ENCODE results near the gene ZNF91. TPM values are rescaled to one million over a fixed set of nuclear protein-coding genes. Genes with fewer than 3 reads are reported as not detected.
"Not testable (repeated sequence)": the region's sequence is repeated elsewhere in the genome, so short reads cannot be mapped to it uniquely, and the experiment has no call there.

ZNF91 gene
- total and polyA plus RNA-seq, 10 of the 15 experiments (the other 5 are each of a cell fraction or from before 2014, with no cell fraction given) = 4.6 to 31.1 (median 11.3) TPM

- Histone ChIP-seq H3K9ac (ENCODE audit: control insufficient read depth, insufficient read depth, low read length) (no peak overlapping the region), H3K9me3 (replicated peaks; ENCODE audit: control insufficient read depth, insufficient read depth, low read length) (no peaks in the 10 kb centered on the region; the same call in 2 of the 3 replicates), H3K79me2 (ENCODE audit: control insufficient read depth, insufficient read depth, low read length) (peaks cover 8% of the 10 kb centered on the region), H3K4me1 (ENCODE audit: control insufficient read depth, insufficient read depth, low read length) (no peaks in the 10 kb centered on the region), H3K4me2 (ENCODE audit: control insufficient read depth, insufficient read depth) (no peak overlapping the region), H2AFZ (ENCODE audit: control insufficient read depth, low read depth, low read length) (no peak overlapping the region), H4K20me1 (ENCODE audit: control insufficient read depth, insufficient read depth) (no peaks in the 10 kb centered on the region), H3K27me3 (replicated peaks in 1 of 2; ENCODE audit: control insufficient read depth in 2 of 2, insufficient read depth in 2 of 2, low read length in 1 of 2) (no peaks in the 10 kb centered on the region), H3K27ac (ENCODE audit: control insufficient read depth, insufficient read depth) (no peak overlapping the region), H3K36me3 (ENCODE audit: control insufficient read depth in 2 of 2, insufficient read depth in 2 of 2, low read length in 1 of 2) (no peaks in the 10 kb centered on the region), H3K4me3 (no peak overlapping the region)
- 33% methylated on average over 3 of the region's 3 CpGs for WGBS (ENCODE audit: insufficient coverage, insufficient replicate concordance, low lambda C conversion rate, missing lambda C conversion rate)
- CTCF ChIA-PET = no interaction called here
- BruUV-seq (replicated peaks) = no TSS peak
- POLR2A ChIA-PET = no interaction called here
- intact Hi-C loops (cut with micrococcal nuclease; ENCODE audit: unreplicated experiment) (no loop called here), in situ Hi-C loops (cut with MboI) (loop anchor here (10.0 kb wide), 1 partner anchor 285 kb away; the partner anchor contains the start of gene ZNF675)
- RAD21 ChIA-PET (ENCODE audit: unreplicated experiment) = no interaction called here
- SMC1A ChIA-PET (ENCODE audit: uncharacterized antibody, unreplicated experiment) = no interaction called here
- ATAC-seq (no peak), DNase-seq (ENCODE audit: low read depth, low spot score) (no peak), FAIRE-seq (no peak)
- no peak for TF ChIP-seq CHD2 (IDR thresholded peaks at IDR 0.05; ENCODE audit: borderline replicate concordance, low read depth, low read length)
- no peak for TF ChIP-seq SUZ12 (IDR thresholded peaks at IDR 0.05; ENCODE audit: unreplicated experiment)
- no peak for TF ChIP-seq NR2C2 (IDR thresholded peaks at IDR 0.05; ENCODE audit: borderline replicate concordance, control insufficient read depth, insufficient read length, low read depth)
- TF ChIP-seq EGR1 (IDR thresholded peaks at IDR 0.05; ENCODE audit: borderline replicate concordance in 1 of 2, low read depth in 2 of 2, low read length in 2 of 2) = no peak
These were observed 4.2 kb upstream of the ZNF91 start for GRCh38 chr19:23399443-23399842.

- BruUV-seq (replicated peaks); RAD21 ChIA-PET (ENCODE audit: unreplicated experiment); H3K36me3 ChIP-seq (ENCODE audit: control insufficient read depth in 2 of 2, insufficient read depth in 2 of 2, low read length in 1 of 2); DNase-seq (ENCODE audit: low read depth, low spot score); FAIRE-seq; POLR2A ChIA-PET; H3K27ac ChIP-seq (ENCODE audit: control insufficient read depth, insufficient read depth); CTCF ChIA-PET; H3K4me1 ChIP-seq (ENCODE audit: control insufficient read depth, insufficient read depth, low read length); H3K4me2 ChIP-seq (ENCODE audit: control insufficient read depth, insufficient read depth); H4K20me1 ChIP-seq (ENCODE audit: control insufficient read depth, insufficient read depth); H3K4me3 ChIP-seq; H3K9me3 ChIP-seq (replicated peaks; ENCODE audit: control insufficient read depth, insufficient read depth, low read length); ATAC-seq; intact Hi-C loops (cut with micrococcal nuclease; ENCODE audit: unreplicated experiment); H3K9ac ChIP-seq (ENCODE audit: control insufficient read depth, insufficient read depth, low read length); H3K27me3 ChIP-seq (replicated peaks in 1 of 2; ENCODE audit: control insufficient read depth in 2 of 2, insufficient read depth in 2 of 2, low read length in 1 of 2): not testable (repeated sequence)
- peaks cover 18% of the 10 kb centered on the region for H3K79me2 ChIP-seq (ENCODE audit: control insufficient read depth, insufficient read depth, low read length)
- WGBS (ENCODE audit: insufficient coverage, insufficient replicate concordance, low lambda C conversion rate, missing lambda C conversion rate) = 88% methylated on average over 10 of the region's 10 CpGs
- peak overlapping the region; percentile 49; the same call in 1 of the 2 replicates for H2AFZ ChIP-seq (ENCODE audit: control insufficient read depth, low read depth, low read length)
- in situ Hi-C loops (cut with MboI) = loop anchor here (10.0 kb wide), 1 partner anchor 289 kb away; the partner anchor contains the start of gene ZNF675
- SMC1A ChIA-PET (ENCODE audit: uncharacterized antibody, unreplicated experiment) = interaction anchor here (1.3 kb wide), 1 partner anchor 122 kb away, joined by 5 read pairs; no protein-coding TSS in a partner anchor
These were observed 449 bp upstream of the ZNF91 start for GRCh38 chr19:23395722-23396117.
